ENCODE data around the gene CLEC4D.

DNA sequence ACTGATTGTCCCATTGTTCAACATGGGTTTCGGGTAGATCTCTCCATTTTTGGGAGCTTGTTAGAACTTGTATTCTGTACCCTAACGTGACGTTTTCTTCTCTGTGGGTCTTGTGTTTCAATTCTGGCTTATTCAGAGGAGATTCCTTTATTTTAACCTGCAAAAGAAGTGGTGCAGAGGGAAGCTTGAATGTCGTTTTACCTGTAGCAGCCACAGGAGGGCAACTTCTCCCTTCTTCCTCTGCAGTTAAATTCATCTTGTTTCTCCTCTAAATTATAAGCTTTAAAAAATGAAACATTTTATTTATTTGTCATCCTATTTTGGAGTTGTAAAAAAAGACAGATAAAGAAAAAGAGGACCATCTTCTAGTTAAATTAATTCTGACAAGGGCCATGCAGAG lies 13.7 kb upstream of the CLEC4D start:
- no peak for TF ChIP-seq TAF1 (IDR thresholded peaks at IDR 0.05; ENCODE audit: low read depth, low read length)
- no peak for TF ChIP-seq POU2F2 (IDR thresholded peaks at IDR 0.05; ENCODE audit: low read depth, low read length)
